ENCODE measurements around the gene LMBR1.
"Not testable (repeated sequence)": the region's sequence is repeated elsewhere in the genome, so short reads cannot be mapped to it uniquely, and the experiment has no call there.

LMBR1 gene

GRCh38 chr7:156929789-156930539, 37.0 kb upstream of the LMBR1 start:
- H3K9me3 ChIP-seq (ENCODE audit: control insufficient read depth, insufficient read depth, low read length) = no peaks in the 10 kb centered on the region
- H3K4me2 ChIP-seq (ENCODE audit: low read length) = no peak overlapping the region
- no peaks in the 10 kb centered on the region for H3K9me2 ChIP-seq (replicated peaks; ENCODE audit: control insufficient read depth, low read length)
- TF ChIP-seq CTCF (IDR thresholded peaks at IDR 0.05; ENCODE audit: low read depth, low read length, poor library complexity, severe bottlenecking) (no peak), EZH2phosphoT487 (IDR thresholded peaks at IDR 0.05; ENCODE audit: borderline replicate concordance, low read length) (no peak)
- no peak overlapping the region for H3K27ac ChIP-seq (ENCODE audit: low read depth, low read length)
- H3K4me1 ChIP-seq (ENCODE audit: control insufficient read depth, low read length) = peaks cover 3% of the 10 kb centered on the region; the same call in 1 of the 2 replicates
- no peaks in the 10 kb centered on the region for H4K20me1 ChIP-seq (ENCODE audit: control insufficient read depth, insufficient read depth, low read depth, low read length)
- no peaks in the 10 kb centered on the region for H3F3A ChIP-seq (ENCODE audit: control insufficient read depth, insufficient read depth)
- H3K36me3 ChIP-seq (ENCODE audit: control insufficient read depth, low read length) = no peaks in the 10 kb centered on the region
- no peak overlapping the region for H3K4me3 ChIP-seq (ENCODE audit: low read length)
- H3K79me2 ChIP-seq (ENCODE audit: control insufficient read depth, low read length) = no peaks in the 10 kb centered on the region
- peaks cover 12% of the 10 kb centered on the region for H3K27me3 ChIP-seq (ENCODE audit: control insufficient read depth, low read length)

GRCh38 chr7:156928406-156928747, 35.4 kb upstream of the LMBR1 start:
- TF ChIP-seq EZH2phosphoT487 (IDR thresholded peaks at IDR 0.05; ENCODE audit: borderline replicate concordance, low read length) (no peak), CTCF (IDR thresholded peaks at IDR 0.05; ENCODE audit: low read depth, low read length, poor library complexity, severe bottlenecking) (no peak)
- Histone ChIP-seq H3K4me3 (ENCODE audit: low read length) (no peak overlapping the region), H3K9me3 (ENCODE audit: control insufficient read depth, insufficient read depth, low read length) (no peaks in the 10 kb centered on the region), H3F3A (ENCODE audit: control insufficient read depth, insufficient read depth) (no peaks in the 10 kb centered on the region), H4K20me1 (ENCODE audit: control insufficient read depth, insufficient read depth, low read depth, low read length) (no peaks in the 10 kb centered on the region), H3K4me2 (ENCODE audit: low read length) (no peak overlapping the region), H3K27me3 (ENCODE audit: control insufficient read depth, low read length) (peaks cover 12% of the 10 kb centered on the region), H3K9me2 (replicated peaks; ENCODE audit: control insufficient read depth, low read length) (no peaks in the 10 kb centered on the region), H3K4me1 (ENCODE audit: control insufficient read depth, low read length) (peaks cover 3% of the 10 kb centered on the region; the same call in 1 of the 2 replicates), H3K79me2 (ENCODE audit: control insufficient read depth, low read length) (no peaks in the 10 kb centered on the region), H3K27ac (ENCODE audit: low read depth, low read length) (no peak overlapping the region), H3K36me3 (ENCODE audit: control insufficient read depth, low read length) (no peaks in the 10 kb centered on the region)

GRCh38 chr7:156927571-156928405, 34.8 kb upstream of the LMBR1 start:
- Histone ChIP-seq H3K4me3 (ENCODE audit: low read length) (no peak overlapping the region), H3K27ac (ENCODE audit: low read depth, low read length) (no peak overlapping the region)

GRCh38 chr7:156925821-156926220, 32.8 kb upstream of the LMBR1 start:
- not testable (repeated sequence) for H4K20me1 ChIP-seq (ENCODE audit: control insufficient read depth, insufficient read depth, low read depth, low read length); H3K4me1 ChIP-seq (ENCODE audit: control insufficient read depth, low read length); H3F3A ChIP-seq (ENCODE audit: control insufficient read depth, insufficient read depth); H3K36me3 ChIP-seq (ENCODE audit: control insufficient read depth, low read length); H3K79me2 ChIP-seq (ENCODE audit: control insufficient read depth, low read length); H3K4me2 ChIP-seq (ENCODE audit: low read length); H3K27ac ChIP-seq (ENCODE audit: low read depth, low read length); H3K9me2 ChIP-seq (replicated peaks; ENCODE audit: control insufficient read depth, low read length); H3K9me3 ChIP-seq (ENCODE audit: control insufficient read depth, insufficient read depth, low read length); H3K4me3 ChIP-seq (ENCODE audit: low read length)
- peaks cover 12% of the 10 kb centered on the region; the same call in 1 of the 2 replicates for H3K27me3 ChIP-seq (ENCODE audit: control insufficient read depth, low read length)

More at GRCh38 chr7:156927571-156928405, 34.8 kb upstream of the LMBR1 start:
- Histone ChIP-seq H3K79me2 (ENCODE audit: control insufficient read depth, low read length) (no peaks in the 10 kb centered on the region), H3K4me1 (ENCODE audit: control insufficient read depth, low read length) (peaks cover 3% of the 10 kb centered on the region; the same call in 1 of the 2 replicates), H3K4me2 (ENCODE audit: low read length) (no peak overlapping the region), H4K20me1 (ENCODE audit: control insufficient read depth, insufficient read depth, low read depth, low read length) (no peaks in the 10 kb centered on the region), H3F3A (ENCODE audit: control insufficient read depth, insufficient read depth) (no peaks in the 10 kb centered on the region), H3K9me3 (ENCODE audit: control insufficient read depth, insufficient read depth, low read length) (no peaks in the 10 kb centered on the region), H3K36me3 (ENCODE audit: control insufficient read depth, low read length) (no peaks in the 10 kb centered on the region), H3K9me2 (replicated peaks; ENCODE audit: control insufficient read depth, low read length) (no peaks in the 10 kb centered on the region), H3K27me3 (ENCODE audit: control insufficient read depth, low read length) (peaks cover 12% of the 10 kb centered on the region)
- TF ChIP-seq CTCF (IDR thresholded peaks at IDR 0.05; ENCODE audit: low read depth, low read length, poor library complexity, severe bottlenecking) = no peak
- no peak for TF ChIP-seq EZH2phosphoT487 (IDR thresholded peaks at IDR 0.05; ENCODE audit: borderline replicate concordance, low read length)

- H4K20me1 ChIP-seq (ENCODE audit: control insufficient read depth, insufficient read depth, low read depth, low read length); H3K36me3 ChIP-seq (ENCODE audit: control insufficient read depth, low read length); H3K27ac ChIP-seq (ENCODE audit: low read depth, low read length); H3K4me2 ChIP-seq (ENCODE audit: low read length); H3K4me1 ChIP-seq (ENCODE audit: control insufficient read depth, low read length); H3K9me2 ChIP-seq (replicated peaks; ENCODE audit: control insufficient read depth, low read length); H3F3A ChIP-seq (ENCODE audit: control insufficient read depth, insufficient read depth); H3K9me3 ChIP-seq (ENCODE audit: control insufficient read depth, insufficient read depth, low read length); H3K4me3 ChIP-seq (ENCODE audit: low read length); H3K79me2 ChIP-seq (ENCODE audit: control insufficient read depth, low read length): not testable (repeated sequence)
- H3K27me3 ChIP-seq (ENCODE audit: control insufficient read depth, low read length) = peaks cover 33% of the 10 kb centered on the region
Observed at GRCh38 chr7:156922304-156922703, 29.3 kb upstream of the LMBR1 start.

Measured in DOHH2 (cell line).